HG03521 (cell line): ENCODE measurements around the gene ARHGEF10L.

ENCODE experiments used
- ATAC-seq: cut with Tn5 transposase; IDR thresholded peaks from one replicate; pipeline ENCODE4 v1.9.1; 2021; ENCODE audit warnings: mild to moderate bottlenecking, moderate library complexity; ENCODE audit not compliant: unreplicated experiment

ARHGEF10L gene

GRCh38 chr1:17649371-17650106 is 110.0 kb downstream of the ARHGEF10L start:
- no peak for ATAC-seq

GRCh38 chr1:17653276-17653675 is 113.8 kb downstream of the ARHGEF10L start:
- no peak for ATAC-seq

GRCh38 chr1:17653728-17654351 is 114.3 kb downstream of the ARHGEF10L start:
- ATAC-seq = no peak

- ATAC-seq = no peak
These were observed 115.0 kb downstream of the ARHGEF10L start for GRCh38 chr1:17654519-17654918.

GRCh38 chr1:17655169-17655568 is 115.7 kb downstream of the ARHGEF10L start:
- no peak for ATAC-seq

GRCh38 chr1:17655922-17656321 is 116.4 kb downstream of the ARHGEF10L start:
- no peak for ATAC-seq

GRCh38 chr1:17657436-17657835 is 117.9 kb downstream of the ARHGEF10L start:
- no peak for ATAC-seq

GRCh38 chr1:17658837-17659236 is 119.3 kb downstream of the ARHGEF10L start:
- no peak for ATAC-seq

GRCh38 chr1:17661546-17662157 is 122.2 kb downstream of the ARHGEF10L start:
- ATAC-seq = no peak

- no peak for ATAC-seq
These were observed 122.8 kb downstream of the ARHGEF10L start for GRCh38 chr1:17662296-17662695.

- ATAC-seq = no peak
These were observed 123.3 kb downstream of the ARHGEF10L start for GRCh38 chr1:17662786-17663185.

GRCh38 chr1:17663646-17664045 is 124.1 kb downstream of the ARHGEF10L start:
- ATAC-seq = no peak

GRCh38 chr1:17664322-17664721 is 124.8 kb downstream of the ARHGEF10L start:
- no peak for ATAC-seq

GRCh38 chr1:17665054-17665453 is 125.6 kb downstream of the ARHGEF10L start:
- ATAC-seq = no peak

- ATAC-seq = no peak
These were observed 126.6 kb downstream of the ARHGEF10L start for GRCh38 chr1:17665950-17666720.

GRCh38 chr1:17667641-17668040 is 128.1 kb downstream of the ARHGEF10L start:
- no peak for ATAC-seq

- no peak for ATAC-seq
These were observed 128.7 kb downstream of the ARHGEF10L start for GRCh38 chr1:17668195-17668594.

GRCh38 chr1:17668624-17669175 is 129.2 kb downstream of the ARHGEF10L start:
- no peak for ATAC-seq

GRCh38 chr1:17669305-17669704 is 129.8 kb downstream of the ARHGEF10L start:
- no peak for ATAC-seq

GRCh38 chr1:17669866-17670451 is 130.5 kb downstream of the ARHGEF10L start:
- ATAC-seq = no peak
